ENCODE data around the gene ZBTB7C. TPM values are rescaled to one million over a fixed set of nuclear protein-coding genes. Genes with fewer than 3 reads are reported as not detected.
A peak's percentile ranks its signal among the peaks of the same experiment; 100 is the strongest.

ZBTB7C gene
- total RNA-seq, 1 donor from 2014 or later = 0.11 TPM

DNA sequence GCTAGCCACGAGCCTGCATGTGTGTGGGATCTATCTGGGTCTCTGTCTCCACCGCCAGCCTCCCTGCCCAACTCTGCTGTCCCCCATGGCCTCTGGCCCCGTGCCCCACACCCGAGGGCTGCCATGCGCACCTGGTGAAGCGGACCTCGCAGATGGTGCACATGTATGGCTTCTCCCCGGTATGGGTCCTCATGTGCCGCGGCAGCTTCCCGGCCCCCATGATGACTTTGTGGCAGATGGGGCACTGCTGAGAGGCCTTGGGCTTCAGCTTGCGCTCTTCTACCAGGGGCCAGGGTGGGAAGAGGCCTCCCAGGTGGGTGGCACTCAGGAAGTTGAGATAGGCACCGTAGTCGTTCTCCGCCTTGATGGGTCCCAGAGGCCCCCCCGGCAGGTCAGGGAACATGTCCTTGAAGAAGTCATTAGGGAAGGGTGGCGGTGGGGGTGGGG, 369.4 kb downstream of the ZBTB7C start:
- Mint-ChIP-seq H3K9me3 (ENCODE audit: unreplicated experiment) (peaks cover 9% of the 10 kb centered on the region), H3K27me3 (ENCODE audit: unreplicated experiment) (peaks cover 12% of the 10 kb centered on the region), H3K4me1 (ENCODE audit: unreplicated experiment) (peaks cover 4% of the 10 kb centered on the region), H3K36me3 (ENCODE audit: unreplicated experiment) (no peaks in the 10 kb centered on the region), H3K4me3 (ENCODE audit: unreplicated experiment) (no peak overlapping the region), H3K27ac (ENCODE audit: unreplicated experiment) (no peak overlapping the region)
- DNase-seq (ENCODE audit: extremely low spot score, unreplicated experiment) = no peak
- TF ChIP-seq, protein P1, sequence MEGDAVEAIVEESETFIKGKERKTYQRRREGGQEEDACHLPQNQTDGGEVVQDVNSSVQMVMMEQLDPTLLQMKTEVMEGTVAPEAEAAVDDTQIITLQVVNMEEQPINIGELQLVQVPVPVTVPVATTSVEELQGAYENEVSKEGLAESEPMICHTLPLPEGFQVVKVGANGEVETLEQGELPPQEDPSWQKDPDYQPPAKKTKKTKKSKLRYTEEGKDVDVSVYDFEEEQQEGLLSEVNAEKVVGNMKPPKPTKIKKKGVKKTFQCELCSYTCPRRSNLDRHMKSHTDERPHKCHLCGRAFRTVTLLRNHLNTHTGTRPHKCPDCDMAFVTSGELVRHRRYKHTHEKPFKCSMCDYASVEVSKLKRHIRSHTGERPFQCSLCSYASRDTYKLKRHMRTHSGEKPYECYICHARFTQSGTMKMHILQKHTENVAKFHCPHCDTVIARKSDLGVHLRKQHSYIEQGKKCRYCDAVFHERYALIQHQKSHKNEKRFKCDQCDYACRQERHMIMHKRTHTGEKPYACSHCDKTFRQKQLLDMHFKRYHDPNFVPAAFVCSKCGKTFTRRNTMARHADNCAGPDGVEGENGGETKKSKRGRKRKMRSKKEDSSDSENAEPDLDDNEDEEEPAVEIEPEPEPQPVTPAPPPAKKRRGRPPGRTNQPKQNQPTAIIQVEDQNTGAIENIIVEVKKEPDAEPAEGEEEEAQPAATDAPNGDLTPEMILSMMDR (IDR thresholded peaks at IDR 0.05) = no peak

DNA sequence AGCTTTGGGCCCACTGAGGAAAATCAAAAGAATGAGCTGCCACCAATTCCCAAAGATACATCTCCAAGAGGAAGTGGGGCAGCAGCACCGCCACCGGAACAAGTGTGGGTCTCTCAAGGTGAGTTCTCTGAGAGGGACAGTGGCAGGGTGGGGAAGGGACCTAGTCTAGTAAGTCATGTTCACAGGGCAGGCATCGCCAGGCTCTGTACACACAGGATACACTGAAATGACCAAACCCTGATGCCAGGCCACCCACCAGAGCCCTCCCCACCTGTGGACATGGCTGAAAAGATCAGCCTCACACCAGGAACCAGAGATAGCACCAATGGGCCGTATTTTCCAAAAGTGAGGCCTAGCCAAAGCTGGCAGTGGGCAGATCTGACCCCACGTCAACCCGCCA, 370.5 kb downstream of the ZBTB7C start:
- Mint-ChIP-seq H3K4me1 (ENCODE audit: unreplicated experiment) (peaks cover 4% of the 10 kb centered on the region), H3K27me3 (ENCODE audit: unreplicated experiment) (peaks cover 11% of the 10 kb centered on the region), H3K4me3 (ENCODE audit: unreplicated experiment) (no peak overlapping the region), H3K9me3 (ENCODE audit: unreplicated experiment) (peaks cover 8% of the 10 kb centered on the region), H3K27ac (ENCODE audit: unreplicated experiment) (no peak overlapping the region), H3K36me3 (ENCODE audit: unreplicated experiment) (no peaks in the 10 kb centered on the region)
- TF ChIP-seq, protein P1 (IDR thresholded peaks at IDR 0.05) = no peak
- DNase-seq (ENCODE audit: extremely low spot score, unreplicated experiment) = no peak

DNA sequence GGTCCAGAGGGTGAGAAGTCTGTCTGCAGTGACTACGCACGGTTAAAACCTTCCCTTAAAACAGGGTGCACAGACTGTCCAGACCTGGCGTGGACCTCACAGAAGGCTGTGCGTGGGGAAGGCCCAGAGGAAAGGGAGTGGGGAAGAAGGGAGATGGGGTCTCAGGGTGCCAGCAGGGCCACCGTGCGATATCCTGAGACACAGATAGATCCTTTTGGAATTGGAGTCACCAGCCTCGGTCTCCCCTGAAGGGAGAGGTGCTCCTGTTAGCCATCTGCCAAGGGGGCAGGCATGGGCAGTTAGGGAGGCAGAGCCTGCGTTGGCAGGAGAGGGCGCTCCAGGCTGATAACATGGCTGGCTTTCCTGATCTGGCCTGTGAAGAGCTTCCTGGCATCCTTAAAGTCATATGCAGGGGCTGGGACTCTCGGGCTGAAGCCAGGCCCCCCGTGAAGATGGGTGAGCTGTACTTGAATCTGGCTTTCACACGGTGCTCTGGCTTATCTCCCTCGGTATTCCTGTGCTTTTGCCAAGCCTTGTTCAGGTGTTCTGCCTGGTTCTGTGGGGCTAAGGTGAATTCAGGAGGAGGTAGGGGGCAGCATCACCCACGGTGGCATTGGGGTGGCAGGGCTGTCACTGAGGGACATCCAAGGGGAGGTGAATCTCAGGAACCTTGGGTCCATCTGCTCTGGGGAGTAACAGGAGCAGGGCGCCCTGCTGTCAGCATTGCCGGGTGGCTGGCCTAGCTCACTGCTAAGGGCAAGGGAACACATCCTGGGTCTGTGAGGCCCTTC, 371.5 kb downstream of the ZBTB7C start:
- peaks cover 4% of the 10 kb centered on the region for H3K4me1 Mint-ChIP-seq (ENCODE audit: unreplicated experiment)
- no peaks in the 10 kb centered on the region for H3K9me3 Mint-ChIP-seq (ENCODE audit: unreplicated experiment)
- H3K36me3 Mint-ChIP-seq (ENCODE audit: unreplicated experiment) = no peaks in the 10 kb centered on the region
- DNase-seq (ENCODE audit: extremely low spot score, unreplicated experiment) = no peak
- TF ChIP-seq, protein P1 (IDR thresholded peaks at IDR 0.05) = peak; percentile 34
- H3K4me3 Mint-ChIP-seq (ENCODE audit: unreplicated experiment) = no peak overlapping the region
- no peak overlapping the region for H3K27ac Mint-ChIP-seq (ENCODE audit: unreplicated experiment)
- H3K27me3 Mint-ChIP-seq (ENCODE audit: unreplicated experiment) = peaks cover 8% of the 10 kb centered on the region

- peaks cover 4% of the 10 kb centered on the region for H3K4me1 Mint-ChIP-seq (ENCODE audit: unreplicated experiment)
- H3K4me3 Mint-ChIP-seq (ENCODE audit: unreplicated experiment) = no peak overlapping the region
- H3K9me3 Mint-ChIP-seq (ENCODE audit: unreplicated experiment) = no peaks in the 10 kb centered on the region
- no peak for DNase-seq (ENCODE audit: extremely low spot score, unreplicated experiment)
- TF ChIP-seq, protein P1 (IDR thresholded peaks at IDR 0.05) = no peak
- no peaks in the 10 kb centered on the region for H3K36me3 Mint-ChIP-seq (ENCODE audit: unreplicated experiment)
- H3K27me3 Mint-ChIP-seq (ENCODE audit: unreplicated experiment) = peaks cover under 1% of the 10 kb centered on the region
- H3K27ac Mint-ChIP-seq (ENCODE audit: unreplicated experiment) = no peak overlapping the region
These were observed 372.4 kb downstream of the ZBTB7C start for GRCh38 chr18:48036641-48037421.

- H3K4me1 Mint-ChIP-seq (ENCODE audit: unreplicated experiment) = peaks cover 4% of the 10 kb centered on the region
- no peak overlapping the region for H3K4me3 Mint-ChIP-seq (ENCODE audit: unreplicated experiment)
- H3K9me3 Mint-ChIP-seq (ENCODE audit: unreplicated experiment) = no peaks in the 10 kb centered on the region
These were observed 373.0 kb downstream of the ZBTB7C start for GRCh38 chr18:48036226-48036625.

More at GRCh38 chr18:48036226-48036625, 373.0 kb downstream of the ZBTB7C start:
- no peak for DNase-seq (ENCODE audit: extremely low spot score, unreplicated experiment)
- no peak overlapping the region for H3K27ac Mint-ChIP-seq (ENCODE audit: unreplicated experiment)
- H3K27me3 Mint-ChIP-seq (ENCODE audit: unreplicated experiment) = no peaks in the 10 kb centered on the region
- H3K36me3 Mint-ChIP-seq (ENCODE audit: unreplicated experiment) = no peaks in the 10 kb centered on the region
- TF ChIP-seq, protein P1 (IDR thresholded peaks at IDR 0.05) = no peak

Measured in osteocyte (in vitro differentiated cells).